Activated naive CD4-positive, alpha-beta T cell treated with anti-CD3 and anti-CD28 coated beads, Interleukin-2, amount 50 U/mL, for 72 hours (primary cell): ENCODE measurements around the gene TM9SF4. TPM values are rescaled to one million over a fixed set of nuclear protein-coding genes. Genes with fewer than 3 reads are reported as not detected.

Source experiments
- ATAC-seq, 2 donors: fragments of 150-1000 bp; cut with Tn5 transposase; 2 replicates each; pipeline ENCODE4 v1.10.0; 2021; ENCODE audit warnings: mild to moderate bottlenecking in 2 of 2, moderate library complexity in 2 of 2
- DNase-seq, 2 donors: peaks; one replicate each; pipeline ENCODE4 v3.0.0; 2021 to 2022; ENCODE audit warnings: low spot score in 2 of 2
- H3K27ac Mint-ChIP-seq, 2 donors: one replicate each; pipeline ENCODE4 v1.8.0; 2022; ENCODE audit warnings: mild to moderate bottlenecking in 2 of 2, mixed read lengths in 2 of 2
- H3K36me3 Mint-ChIP-seq, 2 donors: one replicate each; pipeline ENCODE4 v1.8.0; 2022; ENCODE audit warnings: mixed read lengths in 2 of 2
- H3K9me3 Mint-ChIP-seq, 2 donors: one replicate each; pipeline ENCODE4 v1.8.0; 2022; ENCODE audit warnings: mixed read lengths in 2 of 2
- total RNA-seq, 2 donors: library from RNA; stranded (reverse); gene quantifications; one replicate each; pipeline ENCODE4 v1.2.3, GENCODE V29; 2022

The TM9SF4 gene
- total RNA-seq, 2 donors from 2014 or later = 41.0 to 45.4 TPM

- no peak overlapping the region for H3K27ac Mint-ChIP-seq
- ATAC-seq (no peak), DNase-seq (no peak)
- no peaks in the 10 kb centered on the region for H3K9me3 Mint-ChIP-seq
- peaks cover 32 to 36% of the 10 kb centered on the region in 2 donors for H3K36me3 Mint-ChIP-seq
These were observed 106.9 kb downstream of the TM9SF4 start for GRCh38 chr20:32216179-32217142.

Other genes with a start within 250 kb of the TM9SF4 start
- not detected for gene DUSP15, start 239.2 kb upstream of the TM9SF4 start, total RNA-seq
- not detected for gene TTLL9, start 239.1 kb upstream of the TM9SF4 start, total RNA-seq
- gene PDRG1, start 157.7 kb upstream of the TM9SF4 start, total RNA-seq = 10 to 100 TPM; 13.1 to 20.6 TPM
- gene XKR7, start 141.6 kb upstream of the TM9SF4 start, total RNA-seq = under 1 TPM in 1 of 2 donors, not detected in 1; 0.09 TPM
- not detected for gene CCM2L, start 99.3 kb upstream of the TM9SF4 start, total RNA-seq
- gene HCK, start 57.5 kb upstream of the TM9SF4 start, total RNA-seq = under 1 TPM in 1 of 2 donors, not detected in 1; 0.16 TPM
- gene PLAGL2, start 98.0 kb downstream of the TM9SF4 start, total RNA-seq = 10 to 100 TPM; 51.3 to 65.2 TPM
- gene POFUT1, start 98.2 kb downstream of the TM9SF4 start, total RNA-seq = 10 to 100 TPM; 18.7 to 39.7 TPM
- 10 to 100 TPM; 21.9 to 37.8 TPM for gene KIF3B, start 167.9 kb downstream of the TM9SF4 start, total RNA-seq
- gene ASXL1, start 248.6 kb downstream of the TM9SF4 start, total RNA-seq = 100 to 1,000 TPM; 153 to 195 TPM